Measurements from ENCODE around the gene SDCCAG8. TPM values are rescaled to one million over a fixed set of nuclear protein-coding genes. Genes with fewer than 3 reads are reported as not detected.
"Not testable (repeated sequence)": the region's sequence is repeated elsewhere in the genome, so short reads cannot be mapped to it uniquely, and the experiment has no call there.

SDCCAG8 gene
- polyA plus RNA-seq, result 10 to 100 TPM; 15.6 to 23.4 (median 16.7) TPM

DNA sequence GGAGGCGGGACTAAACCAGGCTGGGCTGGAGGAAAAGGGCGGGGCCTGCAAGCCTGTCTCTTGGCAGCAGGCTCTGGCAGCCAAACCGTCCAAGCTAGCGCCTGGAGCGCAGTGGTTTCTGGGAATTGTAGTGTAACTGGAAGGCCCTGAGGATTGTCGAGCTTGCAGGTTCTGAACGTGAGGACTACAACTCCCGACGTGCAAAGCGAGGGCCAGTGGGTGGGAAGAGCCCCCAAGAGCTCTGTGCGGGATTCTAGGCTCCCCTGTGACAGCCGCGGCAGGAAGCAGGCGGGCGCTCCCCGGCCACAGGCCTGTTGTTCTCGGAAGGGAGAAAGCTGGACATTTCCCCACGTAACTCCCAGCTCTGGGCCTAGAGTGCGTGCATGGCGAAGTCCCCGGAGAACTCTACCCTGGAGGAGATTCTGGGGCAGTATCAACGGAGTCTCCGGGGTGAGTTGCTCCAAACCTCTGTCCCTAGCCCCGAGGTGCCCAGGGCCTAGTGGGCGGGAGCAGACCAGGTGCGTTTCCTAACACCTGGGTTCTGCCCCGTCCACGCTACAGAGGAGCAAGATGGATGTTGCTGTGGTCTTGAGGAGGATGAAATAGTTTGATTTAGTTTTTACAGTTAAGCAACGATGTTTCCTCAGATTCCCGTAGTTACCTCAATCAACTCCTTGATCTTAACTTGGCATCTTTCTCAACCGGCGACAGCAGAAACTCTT is at the start of gene SDCCAG8:
TSS of gene SDCCAG8 (plus strand) at position 251 of the 722 bp plus-strand sequence. CDS start at position 384, 133 bp downstream.
- 0 to 1% (median 0%) methylated on average over 31 to 32 of the region's 32 CpGs for WGBS, 3 donors
- H3K27ac ChIP-seq (ENCODE audit: low read depth, low read length), result peak within 1 kb of the TSS; percentile 93

DNA sequence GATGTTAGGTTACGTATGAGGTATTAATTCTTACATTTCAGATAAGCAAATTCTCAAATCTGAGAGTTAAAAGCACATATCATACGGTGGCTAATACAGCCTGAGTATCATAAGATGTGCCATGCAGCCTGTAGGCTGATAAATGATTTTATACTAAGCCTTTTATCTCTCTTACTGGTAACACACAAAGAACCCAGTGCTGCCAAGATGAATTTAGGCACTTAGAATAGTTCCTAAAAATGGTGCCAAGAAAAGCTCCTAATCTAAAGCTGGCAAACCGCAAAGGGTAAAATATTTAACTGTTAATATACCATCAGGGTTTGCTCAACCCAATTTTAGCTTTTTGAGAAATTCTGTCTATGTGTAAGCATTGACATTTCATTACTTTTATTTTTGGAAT is 43.9 kb upstream of the SDCCAG8 start:
- not testable (repeated sequence) for H3K27ac ChIP-seq (ENCODE audit: low read depth, low read length)
- WGBS, 3 donors, result 10 to 50% (median 43%) methylated on average over 2 of the region's 3 CpGs

DNA sequence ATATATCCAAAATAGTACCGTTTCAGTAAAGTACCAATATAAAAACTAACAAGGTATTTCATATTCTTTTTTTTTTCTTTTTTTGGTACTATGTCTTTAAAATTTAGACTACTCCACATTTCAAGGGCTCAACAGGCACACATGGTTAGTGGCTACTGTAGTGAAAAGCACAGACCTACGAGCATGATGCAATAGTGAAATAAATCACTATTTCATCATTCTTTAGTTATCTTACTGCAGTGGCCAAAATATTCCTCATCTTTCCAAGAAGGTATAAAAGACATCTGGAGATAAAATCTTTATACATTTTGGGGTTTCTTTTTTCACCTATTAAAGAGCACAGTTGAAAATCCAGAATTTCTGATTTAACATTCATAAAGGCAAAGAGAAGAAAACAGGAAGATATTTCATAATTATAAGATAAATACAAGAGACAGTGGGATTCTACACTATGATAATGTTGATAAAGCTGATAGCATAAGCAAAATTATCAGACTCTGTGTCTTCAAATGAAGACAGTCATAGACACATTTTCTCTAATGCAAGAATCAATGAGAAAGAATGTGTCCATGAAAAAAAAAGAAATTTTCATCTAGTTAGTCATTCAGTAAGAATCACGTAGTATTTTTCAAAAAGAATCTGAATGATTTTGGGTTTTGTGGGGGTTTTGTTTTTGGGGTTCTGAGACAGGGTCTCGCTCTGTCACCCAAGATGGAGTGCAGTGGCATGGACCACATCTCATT is 42.6 kb upstream of the SDCCAG8 start:
- no peak overlapping the region for H3K27ac ChIP-seq (ENCODE audit: low read depth, low read length)
- WGBS, 3 donors, result 74 to 81% (median 75%) methylated on average over 4 of the region's 4 CpGs

DNA sequence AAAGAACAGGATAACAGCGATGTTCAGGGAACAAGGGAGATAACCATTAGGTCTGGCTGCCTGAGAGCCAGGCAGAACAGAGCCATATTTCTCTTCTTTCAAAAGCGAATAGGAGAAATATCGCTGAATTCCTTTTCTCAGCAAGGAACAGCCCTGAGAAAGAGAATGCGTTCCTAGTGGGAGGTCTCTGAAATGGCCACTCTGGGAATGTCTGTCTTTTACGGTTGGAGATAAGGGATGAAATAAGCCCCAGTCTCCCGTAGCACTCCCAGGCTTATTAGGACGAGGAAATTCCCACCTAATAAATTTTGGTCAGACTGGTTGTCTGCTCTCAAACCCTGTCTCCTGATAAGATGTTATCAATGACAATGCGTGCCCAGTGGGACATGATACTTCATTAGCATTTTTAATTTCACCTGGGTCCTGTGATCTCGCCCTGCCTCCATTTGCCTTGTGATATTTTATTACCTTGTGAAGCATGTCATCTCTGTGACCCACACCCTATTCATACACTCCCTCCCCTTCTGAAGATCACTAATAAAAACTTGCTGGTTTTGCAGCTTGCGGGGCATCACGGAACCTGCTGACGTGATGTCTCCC is 40.5 kb upstream of the SDCCAG8 start:
- not testable (repeated sequence) for H3K27ac ChIP-seq (ENCODE audit: low read depth, low read length)
- WGBS, 3 donors, result 86 to 95% (median 89%) methylated on average over 11 to 12 of the region's 12 CpGs

DNA sequence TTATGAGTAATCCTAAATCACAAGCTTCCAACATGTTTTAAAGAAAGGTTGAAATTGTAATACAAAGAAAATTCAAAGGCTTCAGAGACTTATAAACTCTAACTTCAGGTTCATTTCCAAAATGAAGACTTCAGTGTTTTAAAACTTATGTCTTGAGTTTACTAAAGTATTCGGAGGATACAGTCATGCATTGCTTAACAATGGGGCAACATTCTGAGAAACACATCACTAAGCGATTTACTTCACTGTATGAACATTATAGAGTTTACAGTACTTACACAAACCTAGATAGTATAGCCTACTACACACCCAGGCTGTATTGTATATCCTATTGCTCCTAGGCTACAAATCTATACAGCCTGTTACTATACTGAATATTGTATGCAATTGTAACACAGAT is 39.1 kb upstream of the SDCCAG8 start:
- no peak overlapping the region for H3K27ac ChIP-seq (ENCODE audit: low read depth, low read length)
- 90 to 92% (median 92%) methylated on average over 2 of the region's 2 CpGs for WGBS, 3 donors

DNA sequence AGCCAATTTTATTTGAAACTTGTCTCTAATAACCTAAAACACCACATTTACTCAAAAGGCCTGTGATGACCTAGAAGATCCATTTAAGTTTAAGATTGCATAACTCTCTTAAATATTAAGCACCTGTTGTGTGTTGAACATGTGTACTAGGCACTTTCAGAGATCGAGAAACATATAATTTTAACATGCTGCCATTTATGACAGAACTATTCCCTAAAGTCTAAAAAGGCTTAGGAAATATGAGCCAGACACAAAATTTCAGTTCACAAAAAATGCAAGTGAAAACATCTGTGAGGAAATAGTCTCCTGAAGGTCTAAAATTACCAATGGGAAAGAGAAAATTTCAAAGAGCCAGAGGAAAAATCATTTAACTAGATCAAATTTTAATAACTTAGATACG is 38.5 kb upstream of the SDCCAG8 start:
- 69 to 90% (median 70%) methylated on average over 2 of the region's 2 CpGs for WGBS, 3 donors
- no peak overlapping the region for H3K27ac ChIP-seq (ENCODE audit: low read depth, low read length)

DNA sequence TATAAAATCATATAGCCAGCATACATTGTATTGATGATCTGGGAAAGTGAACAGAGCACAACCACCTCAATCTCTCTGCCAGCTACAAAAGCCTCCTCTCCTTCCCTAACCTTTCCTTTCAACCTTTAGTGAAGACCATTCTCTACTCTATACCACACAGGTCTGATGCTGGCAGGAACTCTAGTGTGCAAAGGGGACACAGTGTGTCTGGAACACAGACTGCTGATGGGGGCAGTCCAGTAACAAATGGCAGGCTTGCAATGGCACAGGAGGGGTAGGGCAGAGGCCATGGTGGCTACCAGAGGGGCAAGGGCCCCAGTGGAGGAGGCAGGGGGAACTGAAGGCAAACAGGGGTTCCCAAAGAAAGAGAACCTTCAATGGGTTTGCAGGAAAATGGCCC is 37.8 kb upstream of the SDCCAG8 start:
- H3K27ac ChIP-seq (ENCODE audit: low read depth, low read length), result no peak overlapping the region

DNA sequence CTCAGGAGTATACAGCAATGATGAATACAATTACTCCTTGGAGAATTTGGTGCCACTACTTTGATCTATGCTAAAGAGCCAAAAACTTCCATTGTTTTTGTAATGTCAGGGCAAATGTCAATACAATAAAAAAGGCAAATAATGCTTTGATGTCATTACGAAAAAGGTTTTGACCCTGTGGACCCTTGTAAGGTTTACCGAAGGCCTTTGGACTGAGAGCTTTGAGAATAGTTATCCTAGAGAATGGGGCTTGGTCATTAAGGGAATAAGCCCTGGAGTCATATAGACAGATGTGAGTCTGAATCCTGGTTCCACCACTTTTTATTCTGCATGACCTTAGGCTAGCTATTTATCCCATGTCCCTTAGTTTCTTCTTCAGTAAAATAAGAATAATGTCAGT is 28.2 kb upstream of the SDCCAG8 start:
- no peak overlapping the region for H3K27ac ChIP-seq (ENCODE audit: low read depth, low read length)
- 82 to 90% (median 86%) methylated on average over 2 of the region's 2 CpGs for WGBS, 3 donors

DNA sequence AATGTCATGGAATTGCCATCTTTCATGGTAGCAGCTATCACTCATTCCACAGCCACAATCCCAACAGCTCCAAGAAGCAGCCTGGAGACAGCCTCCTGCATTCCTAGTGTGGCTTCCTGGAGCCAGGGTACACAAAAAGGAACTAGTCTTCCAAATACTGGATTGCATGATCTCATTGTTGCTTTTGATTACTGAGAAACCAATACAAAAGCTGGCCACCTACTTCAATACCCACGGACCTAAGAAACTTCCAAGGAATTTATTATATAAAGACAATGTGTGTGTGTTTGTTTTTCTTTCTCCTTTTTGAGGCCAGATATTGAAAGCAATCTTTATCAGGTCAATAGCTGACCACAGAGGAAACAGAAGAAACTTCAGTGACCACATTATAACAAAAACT is 26.3 kb upstream of the SDCCAG8 start:
- no peak overlapping the region for H3K27ac ChIP-seq (ENCODE audit: low read depth, low read length)
- 35 to 100% (median 98%) methylated on average over 1 of the region's 1 CpG for WGBS, 3 donors

DNA sequence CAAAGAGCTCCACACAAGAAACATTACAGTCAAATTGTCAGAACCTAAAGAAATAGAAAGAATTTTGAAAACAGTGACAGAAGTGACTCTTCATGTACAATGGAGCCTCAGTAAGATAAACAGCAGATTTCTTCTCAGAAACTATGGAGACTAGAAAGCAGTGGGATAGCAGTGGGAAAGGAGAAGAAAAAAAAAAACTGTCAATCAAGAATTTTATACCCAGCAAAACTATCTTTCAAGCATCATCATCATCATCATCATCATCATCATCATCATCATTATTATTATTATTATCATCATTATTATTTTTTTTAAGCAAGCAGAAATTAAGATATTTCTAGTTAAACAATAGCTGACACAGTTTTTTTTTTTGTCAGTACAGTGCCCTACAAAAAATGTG is 24.9 kb upstream of the SDCCAG8 start:
- no peak overlapping the region for H3K27ac ChIP-seq (ENCODE audit: low read depth, low read length)

DNA sequence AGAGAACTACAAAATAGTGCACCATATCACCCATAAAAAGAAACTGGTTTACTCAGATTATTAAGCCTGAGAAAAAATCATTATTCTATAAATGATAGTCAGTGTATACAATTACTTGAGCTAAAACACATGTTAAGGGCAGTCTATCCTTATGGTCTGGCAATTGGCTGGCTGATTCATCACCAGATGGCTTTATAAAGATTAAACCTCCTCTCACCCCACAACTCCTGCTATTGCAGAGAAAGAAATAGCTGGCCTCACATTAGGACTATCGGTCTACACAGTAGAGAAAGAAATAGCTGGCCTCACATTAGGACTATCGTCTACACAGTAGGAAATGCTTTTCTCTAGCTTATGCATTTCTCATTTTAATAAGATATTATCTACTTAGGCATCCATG is 21.9 kb upstream of the SDCCAG8 start:
- WGBS, 3 donors, result 87 to 96% (median 92%) methylated on average over 2 of the region's 2 CpGs
- no peak overlapping the region for H3K27ac ChIP-seq (ENCODE audit: low read depth, low read length)

DNA sequence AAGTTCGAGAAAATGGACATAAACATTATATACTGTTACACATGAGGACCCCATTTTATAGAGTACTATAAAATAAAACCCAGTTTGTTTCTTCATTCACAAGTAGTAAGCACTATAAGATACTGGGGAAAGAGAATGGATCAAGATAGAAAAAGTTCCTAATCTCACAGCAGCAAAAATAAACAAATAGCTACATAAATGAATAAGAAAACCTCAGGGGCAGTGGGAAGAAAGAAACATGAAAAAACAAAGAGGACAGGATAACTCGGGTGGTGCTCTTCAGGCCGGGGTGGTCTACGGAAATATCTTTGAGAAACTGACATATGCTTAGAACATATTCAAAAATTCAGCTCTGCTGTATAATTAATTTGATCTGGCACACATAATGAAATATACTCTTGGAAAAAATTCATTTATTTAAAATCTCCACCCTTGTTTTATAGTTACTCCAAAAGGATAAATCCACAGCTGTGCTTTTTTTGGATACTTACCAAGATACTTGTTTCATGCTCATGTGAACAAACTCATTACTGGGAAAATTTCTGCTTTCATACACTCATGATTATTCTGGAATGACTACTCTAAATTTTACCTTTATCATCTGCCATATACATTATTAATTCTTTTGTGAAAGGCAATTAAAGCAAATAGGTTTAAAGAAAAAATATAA is 20.7 kb upstream of the SDCCAG8 start:
- WGBS, 3 donors, result 63 to 84% (median 64%) methylated on average over 4 of the region's 4 CpGs
- H3K27ac ChIP-seq (ENCODE audit: low read depth, low read length), result no peak overlapping the region

DNA sequence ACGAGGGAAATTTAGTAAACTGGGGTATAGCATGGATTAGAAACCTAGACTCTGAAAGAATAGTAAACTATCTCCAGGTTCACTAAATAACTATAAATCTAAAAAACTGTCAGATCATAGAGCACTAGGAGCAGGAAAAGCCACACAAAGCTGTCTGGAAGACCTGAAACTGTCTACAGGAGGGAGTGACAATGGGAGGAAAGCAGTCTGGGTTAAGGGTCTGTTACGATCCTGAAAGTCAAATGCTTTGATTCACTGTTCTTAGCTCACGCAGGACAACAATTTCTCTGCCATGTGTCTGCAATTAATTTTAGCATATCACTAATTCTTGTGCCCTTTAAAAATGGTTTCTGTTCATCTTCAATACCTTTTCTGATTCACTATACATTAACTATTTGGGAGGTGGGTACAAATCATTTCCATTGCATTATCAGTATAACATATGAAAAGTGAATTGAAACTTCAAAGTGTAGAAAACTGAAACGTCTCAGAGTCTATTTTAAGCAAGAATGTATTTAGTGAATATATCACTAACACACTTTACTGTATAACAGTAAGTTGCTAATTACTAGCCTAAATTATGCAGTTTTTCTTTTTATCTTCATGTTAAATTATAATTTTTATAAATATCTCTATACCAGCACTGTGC is 19.1 kb upstream of the SDCCAG8 start:
- whole genome bisulfite sequencing, 3 donors, result 62 to 72% (median 63%) methylated on average over 4 of the region's 4 CpGs
- no peak overlapping the region for H3K27ac ChIP-seq (ENCODE audit: low read depth, low read length)

DNA sequence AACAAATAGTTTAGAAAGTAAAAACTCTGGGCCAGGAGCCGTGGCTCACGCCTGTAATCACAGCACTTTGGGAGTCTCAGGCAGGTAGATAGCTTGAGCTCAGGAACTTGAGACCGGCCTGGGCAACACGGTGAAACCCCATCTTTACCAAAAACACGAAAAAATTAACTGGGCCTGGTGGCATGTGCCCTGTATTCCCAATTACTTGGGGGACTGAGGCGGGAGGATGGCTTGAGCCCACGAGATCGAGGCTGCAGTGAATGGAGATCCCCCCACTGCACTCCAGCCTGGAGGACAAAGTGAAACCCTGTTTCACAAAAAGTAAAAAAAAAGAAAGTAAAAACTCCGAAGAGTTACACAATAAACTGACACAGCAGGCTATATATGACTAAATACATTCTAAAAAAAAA is 11.4 kb upstream of the SDCCAG8 start:
- WGBS, 3 donors, result 65 to 87% (median 83%) methylated on average over 9 of the region's 9 CpGs
- no peak overlapping the region for H3K27ac ChIP-seq (ENCODE audit: low read depth, low read length)

DNA sequence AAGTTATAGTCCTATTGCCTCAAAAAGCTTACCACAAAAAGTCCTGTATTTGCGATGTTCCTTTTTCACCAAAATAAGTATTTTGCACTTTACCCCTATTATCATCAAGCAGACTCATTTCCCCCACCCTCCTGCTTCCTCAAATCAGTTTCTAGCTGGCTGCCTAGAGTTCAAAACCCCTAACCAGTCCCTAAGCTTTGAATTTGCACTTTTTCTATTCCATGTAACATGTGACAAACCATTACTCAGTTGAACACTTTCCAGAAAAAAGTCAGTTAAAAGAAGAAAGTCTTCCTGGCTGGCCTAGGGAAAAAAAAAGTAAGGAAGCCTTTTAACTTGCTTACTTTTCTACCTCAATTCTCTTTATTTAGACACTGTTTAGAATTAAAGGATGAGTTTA is 8.9 kb upstream of the SDCCAG8 start:
- no peak overlapping the region for H3K27ac ChIP-seq (ENCODE audit: low read depth, low read length)
- WGBS, 3 donors, result 45 to 87% (median 53%) methylated on average over 1 of the region's 1 CpG

DNA sequence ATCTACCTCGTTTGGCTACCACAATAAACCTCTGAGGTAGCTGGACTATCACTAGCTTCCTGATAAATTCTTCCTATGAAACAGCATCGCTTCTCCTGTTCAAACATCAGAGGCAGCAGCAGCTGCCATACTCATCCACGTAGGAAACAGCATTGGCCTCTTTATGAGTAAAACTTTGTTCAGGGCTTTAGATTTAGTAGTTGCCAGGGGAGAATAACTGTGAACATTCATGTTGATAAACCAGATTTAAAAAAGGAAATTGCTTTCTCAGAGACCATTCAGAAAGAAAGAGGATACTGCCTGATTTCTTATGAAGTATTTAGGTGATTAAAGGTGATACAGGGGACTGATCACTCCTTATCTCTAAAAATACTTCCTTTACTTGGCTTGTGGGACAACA is 7.9 kb upstream of the SDCCAG8 start:
- WGBS, 3 donors, result 71 to 86% (median 76%) methylated on average over 3 of the region's 3 CpGs
- H3K27ac ChIP-seq (ENCODE audit: low read depth, low read length), result no peak overlapping the region

DNA sequence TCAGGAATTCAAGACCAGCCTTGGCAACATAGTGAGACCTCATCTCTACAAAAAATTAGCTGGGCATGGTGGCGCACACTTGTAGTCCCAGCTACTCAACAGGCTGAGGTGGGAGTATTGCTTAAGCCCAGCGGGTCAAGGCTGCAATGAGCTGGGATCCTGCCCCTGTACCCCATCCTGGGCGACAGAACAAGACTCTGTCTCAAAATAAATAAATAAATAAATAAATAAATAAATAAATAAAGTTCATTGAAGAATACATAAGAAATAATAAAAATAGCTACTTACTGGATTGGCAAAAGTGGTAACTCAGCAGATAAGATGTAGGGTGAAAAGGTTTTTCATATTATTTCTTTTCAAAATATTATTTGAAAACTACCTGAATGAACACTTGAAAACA is 6.6 kb upstream of the SDCCAG8 start:
- 86 to 97% (median 91%) methylated on average over 3 of the region's 3 CpGs for WGBS, 3 donors
- H3K27ac ChIP-seq (ENCODE audit: low read depth, low read length), result no peak overlapping the region

DNA sequence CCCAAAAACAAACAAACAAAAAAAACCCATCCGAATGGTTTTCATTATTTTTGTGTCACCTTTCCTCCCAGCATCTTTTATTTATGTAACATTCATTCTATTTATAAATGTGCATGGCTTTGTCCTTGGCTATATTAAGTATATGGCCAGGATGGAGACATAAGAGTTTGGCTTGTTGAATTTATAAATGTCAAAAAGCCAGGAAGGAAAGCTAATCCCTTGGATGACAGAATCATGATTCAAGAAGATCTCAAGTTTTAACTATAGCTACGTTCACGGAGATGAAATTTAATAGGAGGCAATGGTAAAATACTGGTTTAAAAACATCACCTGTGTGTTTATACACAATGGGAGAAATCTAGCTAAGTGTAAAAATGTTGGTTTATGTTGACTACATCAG is 5.7 kb upstream of the SDCCAG8 start:
- WGBS, 3 donors, result 87 to 92% (median 89%) methylated on average over 3 of the region's 3 CpGs
- H3K27ac ChIP-seq (ENCODE audit: low read depth, low read length), result no peak overlapping the region

DNA sequence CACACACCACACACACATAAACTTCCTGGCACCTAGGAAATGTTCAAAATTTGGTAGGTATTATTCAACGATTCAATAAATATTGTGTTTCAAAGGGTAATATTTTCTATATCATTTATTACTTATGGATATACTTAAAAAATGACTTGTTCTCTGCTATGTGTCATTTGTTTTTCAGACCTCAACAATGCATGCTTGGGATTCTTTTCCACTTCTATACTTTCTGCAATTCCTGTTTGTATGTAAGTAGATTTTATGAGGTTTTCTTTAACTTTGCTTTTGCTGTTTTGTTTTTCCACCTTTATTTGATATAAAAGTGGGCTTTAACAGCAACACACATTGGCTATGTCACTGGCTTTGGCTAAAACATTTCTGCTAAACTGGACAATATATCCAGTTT is 4.3 kb upstream of the SDCCAG8 start:
- WGBS, 3 donors, result 83 to 89% (median 85%) methylated on average over 1 of the region's 1 CpG

More for the DNA sequence above, 4.3 kb upstream of the SDCCAG8 start:
- no peak overlapping the region for H3K27ac ChIP-seq (ENCODE audit: low read depth, low read length)
